SK-N-MC (cell line): ENCODE data around the gene SERPING1.
A peak's percentile ranks its signal among the peaks of the same experiment; 100 is the strongest.

ENCODE experiments used
- DNase-seq: peaks from one replicate; pipeline ENCODE4 v3.0.0-alpha.2; 2011; ENCODE audit warnings: low read depth, low spot score
- H3K27ac ChIP-seq: fragments of 200-600 bp; sonication (generic); 2 replicates; pipeline ENCODE4 v1.5.1; 2016; ENCODE audit warnings: mixed run types
- H3K36me3 ChIP-seq: fragments of 200-600 bp; sonication (generic); 2 replicates; pipeline ENCODE4 v1.6.1; 2017; ENCODE audit warnings: antibody characterized with exemption, low read length, mixed read lengths; ENCODE audit not compliant: insufficient read depth
- H3K4me3 ChIP-seq: fragments of 200-600 bp; sonication (generic); 2 replicates; pipeline ENCODE4 v1.5.1; 2016
- H3K9ac ChIP-seq: fragments of 200-600 bp; sonication (generic); 2 replicates; pipeline ENCODE4 v1.8.0; 2017; ENCODE audit warnings: mixed run types, mixed read lengths; ENCODE audit not compliant: insufficient read length
- H3K9me3 ChIP-seq: fragments of 200-600 bp; sonication (generic); 2 replicates; pipeline ENCODE4 v1.6.1; 2017; ENCODE audit warnings: low read depth, mild to moderate bottlenecking, antibody characterized with exemption, low read length, moderate library complexity, mixed read lengths
- EZH2 ChIP-seq: fragments of 200-600 bp; sonication (generic); IDR thresholded peaks from one replicate; pipeline ENCODE4 v1.6.1; 2017; ENCODE audit warnings: antibody characterized with exemption
- FOXP2 ChIP-seq: optimal IDR thresholded peaks from 2 replicates; pipeline ENCODE3; 2011; ENCODE audit warnings: mild to moderate bottlenecking, moderate library complexity; ENCODE audit not compliant: insufficient read depth; ENCODE audit errors: extremely low read length, control extremely low read depth
- POLR2AphosphoS5 ChIP-seq: IDR thresholded peaks from 2 replicates; pipeline ENCODE4 v1.6.1; 2012; ENCODE audit warnings: mild to moderate bottlenecking, low read depth, low read length, borderline replicate concordance

Gene SERPING1

GRCh38 chr11:57626895-57627294 is 29.4 kb downstream of the SERPING1 start:
- H3K36me3 ChIP-seq = no peaks in the 10 kb centered on the region
- no peaks in the 10 kb centered on the region for H3K9me3 ChIP-seq
- no peak for DNase-seq
- no peak overlapping the region for H3K4me3 ChIP-seq
- H3K27ac ChIP-seq = no peak overlapping the region
- H3K9ac ChIP-seq = no peak overlapping the region
- TF ChIP-seq FOXP2 (no peak), POLR2AphosphoS5 (no peak), EZH2 (no peak)

GRCh38 chr11:57630171-57630570 is 32.7 kb downstream of the SERPING1 start:
- no peak for DNase-seq
- no peaks in the 10 kb centered on the region for H3K36me3 ChIP-seq
- H3K27ac ChIP-seq = no peak overlapping the region
- no peak overlapping the region for H3K4me3 ChIP-seq
- TF ChIP-seq POLR2AphosphoS5 = no peak
- H3K9ac ChIP-seq = no peak overlapping the region
- H3K9me3 ChIP-seq = no peaks in the 10 kb centered on the region

- Histone ChIP-seq H3K9me3 (no peaks in the 10 kb centered on the region), H3K9ac (no peak overlapping the region), H3K4me3 (no peak overlapping the region), H3K27ac (no peak overlapping the region), H3K36me3 (no peaks in the 10 kb centered on the region)
- TF ChIP-seq EZH2 (no peak), POLR2AphosphoS5 (no peak), FOXP2 (no peak)
- no peak for DNase-seq
Measured at GRCh38 chr11:57632116-57632515, 34.6 kb downstream of the SERPING1 start.

GRCh38 chr11:57633394-57634070 is 36.0 kb downstream of the SERPING1 start:
- no peak for TF ChIP-seq POLR2AphosphoS5
- TF ChIP-seq EZH2 = no peak
- TF ChIP-seq FOXP2 = no peak
- Histone ChIP-seq H3K36me3 (no peaks in the 10 kb centered on the region), H3K9ac (no peak overlapping the region), H3K27ac (no peak overlapping the region), H3K9me3 (no peaks in the 10 kb centered on the region), H3K4me3 (no peak overlapping the region)
- no peak for DNase-seq

GRCh38 chr11:57634311-57634710 is 36.8 kb downstream of the SERPING1 start:
- no peak overlapping the region for H3K4me3 ChIP-seq
- no peaks in the 10 kb centered on the region for H3K36me3 ChIP-seq
- H3K9ac ChIP-seq = no peak overlapping the region
- TF ChIP-seq FOXP2 (no peak), POLR2AphosphoS5 (no peak), EZH2 (no peak)
- H3K9me3 ChIP-seq = no peaks in the 10 kb centered on the region
- no peak for DNase-seq
- H3K27ac ChIP-seq = no peak overlapping the region

GRCh38 chr11:57635246-57635645 is 37.8 kb downstream of the SERPING1 start:
- H3K27ac ChIP-seq = no peak overlapping the region
- no peak overlapping the region for H3K9ac ChIP-seq
- no peak overlapping the region for H3K4me3 ChIP-seq
- no peaks in the 10 kb centered on the region for H3K9me3 ChIP-seq
- H3K36me3 ChIP-seq = 0 out of 2 replicates have a peak, but pooled peaks cover 3% of the 10 kb centered on the region
- no peak for TF ChIP-seq FOXP2
- no peak for TF ChIP-seq POLR2AphosphoS5
- TF ChIP-seq EZH2 = no peak
- DNase-seq = no peak

GRCh38 chr11:57637626-57638004 is 40.1 kb downstream of the SERPING1 start:
- TF ChIP-seq FOXP2 (no peak), POLR2AphosphoS5 (no peak), EZH2 (no peak)
- no peaks in the 10 kb centered on the region for H3K9me3 ChIP-seq
- H3K27ac ChIP-seq = peak overlapping the region; percentile 48; the same call in 1 of the 2 replicates
- H3K36me3 ChIP-seq = 0 out of 2 replicates have a peak, but pooled peaks cover 3% of the 10 kb centered on the region
- H3K9ac ChIP-seq = peak overlapping the region; percentile 95
- DNase-seq = no peak
- peak overlapping the region; percentile 97 for H3K4me3 ChIP-seq

- H3K9ac ChIP-seq = peak overlapping the region; percentile 95
- peak; percentile 82 for TF ChIP-seq POLR2AphosphoS5
- TF ChIP-seq EZH2 = no peak
- no peaks in the 10 kb centered on the region for H3K9me3 ChIP-seq
- peak overlapping the region; percentile 93 for H3K27ac ChIP-seq
- no peak for DNase-seq
- H3K36me3 ChIP-seq = 0 out of 2 replicates have a peak, but pooled peaks cover 3% of the 10 kb centered on the region
- H3K4me3 ChIP-seq = peak overlapping the region; percentile 97
Measured at GRCh38 chr11:57638005-57638781, 40.7 kb downstream of the SERPING1 start.

GRCh38 chr11:57638811-57639320 is 41.4 kb downstream of the SERPING1 start:
- H3K36me3 ChIP-seq = 0 out of 2 replicates have a peak, but pooled peaks cover 3% of the 10 kb centered on the region
- no peak for DNase-seq
- TF ChIP-seq FOXP2 (no peak), EZH2 (no peak), POLR2AphosphoS5 (no peak)
- H3K9me3 ChIP-seq = no peaks in the 10 kb centered on the region
- H3K4me3 ChIP-seq = peak overlapping the region; percentile 97
- H3K27ac ChIP-seq = peak overlapping the region; percentile 93
- H3K9ac ChIP-seq = peak overlapping the region; percentile 95
